Activated naive CD8-positive, alpha-beta T cell treated with anti-CD3 and anti-CD28 coated beads, Interleukin-2, amount 10 ng/mL, durations not matched to agents 7 days and 5 days (primary cell): ENCODE results near the gene SAMD1. TPM values are rescaled to one million over a fixed set of nuclear protein-coding genes. Genes with fewer than 3 reads are reported as not detected.

Experiments
- ATAC-seq: fragments of 150-1000 bp; cut with Tn5 transposase; one replicate; pipeline ENCODE4 v1.10.0; 2021; ENCODE audit warnings: low read depth, moderate library complexity
- POLR2A ChIA-PET: fragments of 350-600 bp; sonication (Branson Sonifier 250); formaldehyde crosslinking; loops from one replicate; lab custom pipeline; 2021; ENCODE audit warnings: antibody characterized with exemption; lab: Charles Lee
- DNase-seq: peaks from one replicate; pipeline ENCODE4 v3.0.0; 2021
- H3K27ac Mint-ChIP-seq: one replicate; pipeline ENCODE4 v1.8.0; 2022; ENCODE audit warnings: mild to moderate bottlenecking, mixed read lengths
- H3K27me3 Mint-ChIP-seq: one replicate; pipeline ENCODE4 v1.8.0; 2022; ENCODE audit warnings: mild to moderate bottlenecking, moderate library complexity, mixed read lengths
- H3K36me3 Mint-ChIP-seq: one replicate; pipeline ENCODE4 v1.8.0; 2021; ENCODE audit warnings: mild to moderate bottlenecking, mixed read lengths
- H3K4me1 Mint-ChIP-seq: one replicate; pipeline ENCODE4 v1.8.0; 2021; ENCODE audit warnings: mixed read lengths
- H3K4me3 Mint-ChIP-seq: one replicate; pipeline ENCODE4 v1.8.0; 2022; ENCODE audit warnings: mild to moderate bottlenecking, moderate library complexity, mixed read lengths
- H3K9me3 Mint-ChIP-seq: one replicate; pipeline ENCODE4 v1.8.0; 2021; ENCODE audit warnings: mixed read lengths
- total RNA-seq, 2 experiments: library from RNA; stranded (reverse); gene quantifications; one replicate each; pipeline ENCODE4 v1.2.3, GENCODE V29; 2021

SAMD1 gene
- total RNA-seq, 2 experiments from 2014 or later, result 58.3 to 65.6 TPM

- Mint-ChIP-seq H3K4me1 (peaks cover 11% of the 10 kb centered on the region), H3K4me3 (no peak overlapping the region), H3K9me3 (no peaks in the 10 kb centered on the region), H3K36me3 (no peaks in the 10 kb centered on the region), H3K27ac (no peak overlapping the region), H3K27me3 (peaks cover 43% of the 10 kb centered on the region)
- POLR2A ChIA-PET, result interaction anchor here (1.0 to 1.1 kb wide), 2 partner anchors 9 to 29 kb away, joined by 3 to 4 read pairs; partner anchors contain the start of gene IL27RA
- ATAC-seq, result no peak
- no peak for DNase-seq
These were observed 29.3 kb downstream of the SAMD1 start for GRCh38 chr19:14061081-14061749.

GRCh38 chr19:14059652-14060155, 30.8 kb downstream of the SAMD1 start:
- no peak for DNase-seq
- Mint-ChIP-seq H3K4me3 (no peak overlapping the region), H3K27ac (no peak overlapping the region), H3K27me3 (peaks cover 38% of the 10 kb centered on the region), H3K36me3 (no peaks in the 10 kb centered on the region), H3K4me1 (peaks cover 10% of the 10 kb centered on the region), H3K9me3 (no peaks in the 10 kb centered on the region)
- no peak for ATAC-seq
- POLR2A ChIA-PET, result interaction anchor here (1.8 kb wide), 1 partner anchor 178 kb away, joined by 5 read pairs; no protein-coding TSS in a partner anchor

- DNase-seq (peak; percentile 72), ATAC-seq (no peak)
- Mint-ChIP-seq H3K4me1 (peaks cover 12% of the 10 kb centered on the region), H3K27me3 (peaks cover 38% of the 10 kb centered on the region), H3K36me3 (peaks cover under 1% of the 10 kb centered on the region), H3K4me3 (no peak overlapping the region), H3K9me3 (no peaks in the 10 kb centered on the region), H3K27ac (no peak overlapping the region)
- POLR2A ChIA-PET, result interaction anchor here (0.7 to 1.8 kb wide), 2 partner anchors 177 to 179 kb away, joined by 3 to 5 read pairs; no protein-coding TSS in a partner anchor
These were observed 31.5 kb downstream of the SAMD1 start for GRCh38 chr19:14059093-14059480.

- DNase-seq (no peak), ATAC-seq (no peak)
- Mint-ChIP-seq H3K27ac (no peak overlapping the region), H3K36me3 (peaks cover 4% of the 10 kb centered on the region), H3K27me3 (peaks cover 38% of the 10 kb centered on the region), H3K4me1 (peaks cover 12% of the 10 kb centered on the region), H3K9me3 (no peaks in the 10 kb centered on the region), H3K4me3 (no peak overlapping the region)
- POLR2A ChIA-PET, result interaction anchor here (0.7 to 1.8 kb wide), 2 partner anchors 176 to 179 kb away, joined by 3 to 5 read pairs; no protein-coding TSS in a partner anchor
These were observed 32.1 kb downstream of the SAMD1 start for GRCh38 chr19:14058182-14059092.

GRCh38 chr19:14056741-14057356, 33.7 kb downstream of the SAMD1 start:
- H3K27ac Mint-ChIP-seq, result no peak overlapping the region
- POLR2A ChIA-PET, result interaction anchor here (0.5 to 1.0 kb wide), 4 partner anchors 9 to 399 kb away, joined by 3 to 6 read pairs (median 4); partner anchors contain the start of gene RFX1
- ATAC-seq, result no peak
- H3K4me1 Mint-ChIP-seq, result peaks cover 12% of the 10 kb centered on the region
- no peaks in the 10 kb centered on the region for H3K9me3 Mint-ChIP-seq
- no peak for DNase-seq
- peaks cover 14% of the 10 kb centered on the region for H3K36me3 Mint-ChIP-seq
- peak overlapping the region; percentile 50 for H3K4me3 Mint-ChIP-seq
- peaks cover 38% of the 10 kb centered on the region for H3K27me3 Mint-ChIP-seq

GRCh38 chr19:14056069-14056666, 34.4 kb downstream of the SAMD1 start:
- POLR2A ChIA-PET, result no interaction called here
- ATAC-seq (no peak), DNase-seq (no peak)
- no peak overlapping the region for H3K27ac Mint-ChIP-seq
- H3K27me3 Mint-ChIP-seq, result peaks cover 32% of the 10 kb centered on the region
- no peaks in the 10 kb centered on the region for H3K9me3 Mint-ChIP-seq
- H3K4me3 Mint-ChIP-seq, result no peak overlapping the region
- H3K36me3 Mint-ChIP-seq, result peaks cover 18% of the 10 kb centered on the region
- H3K4me1 Mint-ChIP-seq, result peaks cover 12% of the 10 kb centered on the region

- Mint-ChIP-seq H3K36me3 (peaks cover 19% of the 10 kb centered on the region), H3K4me1 (peaks cover 12% of the 10 kb centered on the region), H3K27me3 (peaks cover 29% of the 10 kb centered on the region), H3K4me3 (no peak overlapping the region), H3K9me3 (no peaks in the 10 kb centered on the region), H3K27ac (no peak overlapping the region)
- no peak for DNase-seq
- POLR2A ChIA-PET, result interaction anchor here (0.6 kb wide), 1 partner anchor 17 kb away, joined by 5 read pairs; no protein-coding TSS in a partner anchor
- no peak for ATAC-seq
These were observed 35.2 kb downstream of the SAMD1 start for GRCh38 chr19:14055396-14055795.

GRCh38 chr19:14054721-14055120, 35.8 kb downstream of the SAMD1 start:
- peaks cover 12% of the 10 kb centered on the region for H3K4me1 Mint-ChIP-seq
- no peak overlapping the region for H3K4me3 Mint-ChIP-seq
- H3K9me3 Mint-ChIP-seq, result no peaks in the 10 kb centered on the region
- H3K36me3 Mint-ChIP-seq, result peaks cover 24% of the 10 kb centered on the region
- POLR2A ChIA-PET, result interaction anchor here (0.6 kb wide), 1 partner anchor 80 kb away, joined by 3 read pairs; no protein-coding TSS in a partner anchor
- ATAC-seq (no peak), DNase-seq (no peak)
- H3K27ac Mint-ChIP-seq, result no peak overlapping the region
- H3K27me3 Mint-ChIP-seq, result peaks cover 24% of the 10 kb centered on the region

- POLR2A ChIA-PET, result no interaction called here
- Mint-ChIP-seq H3K36me3 (peaks cover 24% of the 10 kb centered on the region), H3K4me3 (no peak overlapping the region), H3K27ac (no peak overlapping the region), H3K4me1 (peaks cover 12% of the 10 kb centered on the region), H3K9me3 (no peaks in the 10 kb centered on the region), H3K27me3 (peaks cover 21% of the 10 kb centered on the region)
- no peak for DNase-seq
- ATAC-seq, result no peak
These were observed 36.5 kb downstream of the SAMD1 start for GRCh38 chr19:14054099-14054498.

GRCh38 chr19:14053500-14053899, 37.1 kb downstream of the SAMD1 start:
- Mint-ChIP-seq H3K36me3 (peaks cover 25% of the 10 kb centered on the region), H3K27ac (no peak overlapping the region), H3K27me3 (peaks cover 15% of the 10 kb centered on the region), H3K4me3 (no peak overlapping the region), H3K4me1 (peaks cover 8% of the 10 kb centered on the region), H3K9me3 (no peaks in the 10 kb centered on the region)
- ATAC-seq (no peak), DNase-seq (no peak)
- POLR2A ChIA-PET, result no interaction called here

- no peak for DNase-seq
- H3K9me3 Mint-ChIP-seq, result no peaks in the 10 kb centered on the region
- H3K4me3 Mint-ChIP-seq, result no peak overlapping the region
- H3K4me1 Mint-ChIP-seq, result peaks cover 3% of the 10 kb centered on the region
- POLR2A ChIA-PET, result interaction anchor here (0.6 to 0.9 kb wide), 2 partner anchors 83 to 171 kb away, joined by 3 to 4 read pairs; no protein-coding TSS in a partner anchor
- no peak for ATAC-seq
- H3K27me3 Mint-ChIP-seq, result peaks cover 10% of the 10 kb centered on the region
- peaks cover 29% of the 10 kb centered on the region for H3K36me3 Mint-ChIP-seq
- H3K27ac Mint-ChIP-seq, result no peak overlapping the region
These were observed 37.5 kb downstream of the SAMD1 start for GRCh38 chr19:14053032-14053431.

GRCh38 chr19:14052470-14052869, 38.1 kb downstream of the SAMD1 start:
- H3K4me1 Mint-ChIP-seq, result peaks cover 2% of the 10 kb centered on the region
- DNase-seq (no peak), ATAC-seq (no peak)
- POLR2A ChIA-PET, result interaction anchor here (0.6 to 0.9 kb wide), 3 partner anchors 83 to 171 kb away, joined by 3 to 4 read pairs (median 4); no protein-coding TSS in a partner anchor
- H3K36me3 Mint-ChIP-seq, result peaks cover 29% of the 10 kb centered on the region
- H3K9me3 Mint-ChIP-seq, result no peaks in the 10 kb centered on the region
- H3K4me3 Mint-ChIP-seq, result no peak overlapping the region
- peaks cover 5% of the 10 kb centered on the region for H3K27me3 Mint-ChIP-seq
- no peak overlapping the region for H3K27ac Mint-ChIP-seq
